ENCODE results near the gene CNTN4. TPM values are rescaled to one million over a fixed set of nuclear protein-coding genes. Genes with fewer than 3 reads are reported as not detected.

Gene CNTN4
- total and polyA plus RNA-seq, 2 donors (not counting 3 experiments of a cell fraction or from before 2014, with no cell fraction given), result not detected

DNA sequence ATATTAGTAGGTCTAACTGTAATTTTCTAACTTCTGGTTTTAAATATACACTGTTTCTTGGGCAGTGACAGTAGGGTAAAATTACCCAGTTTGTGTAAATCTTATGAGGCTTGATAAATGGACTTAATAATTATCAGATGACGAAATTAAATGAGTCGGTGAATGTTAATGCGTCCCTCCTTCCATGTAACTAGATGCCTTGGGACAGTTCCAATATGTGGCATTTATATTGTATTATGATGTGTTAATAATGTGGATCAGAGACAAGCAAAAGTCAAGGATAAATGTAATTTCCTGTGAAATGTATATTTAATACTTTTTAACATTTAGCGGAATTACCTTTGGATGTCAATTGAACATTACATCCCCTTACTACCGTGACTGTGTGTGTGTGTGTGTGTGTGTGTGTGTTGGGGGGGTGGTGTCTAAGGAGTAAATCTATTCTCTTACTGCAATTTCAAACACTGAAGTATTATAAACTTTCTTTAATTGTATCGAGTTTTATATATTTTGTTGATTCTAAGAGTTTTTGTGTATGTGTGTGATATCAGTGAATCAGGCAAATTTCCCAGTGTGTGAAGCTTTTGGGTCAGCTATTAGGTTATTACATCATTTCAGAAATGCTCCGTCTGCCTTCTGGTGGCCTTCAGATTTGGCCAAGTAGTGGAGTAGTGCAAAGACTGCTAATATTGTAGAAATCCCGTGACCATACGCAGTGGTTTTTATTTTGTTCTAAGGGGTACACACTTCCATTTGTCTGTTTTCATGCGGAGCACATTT lies 50.1 kb downstream of the CNTN4 start:
- H2AFZ ChIP-seq (ENCODE audit: low read depth, low read length), result no peak overlapping the region
- no peak for FAIRE-seq
- BruUV-seq (replicated peaks), result no TSS peak

DNA sequence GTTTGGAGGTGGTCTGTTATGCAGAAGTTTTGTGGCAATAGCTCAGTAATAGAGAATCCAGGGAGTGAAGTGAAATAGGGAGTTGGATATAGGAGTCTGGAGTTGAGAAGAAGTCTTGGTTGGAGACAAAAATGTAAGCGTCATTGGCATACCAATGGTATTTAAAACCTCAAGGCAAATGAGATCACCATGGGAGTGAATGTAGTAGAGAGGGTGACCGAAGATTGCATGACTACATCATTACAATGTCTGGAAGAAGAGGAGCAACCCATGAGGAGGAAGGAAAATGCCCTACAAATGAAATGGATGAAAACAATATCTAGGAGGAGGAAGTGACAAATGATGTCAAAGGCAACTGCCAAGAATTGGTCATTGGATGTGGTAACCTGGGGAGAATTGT lies 54.4 kb downstream of the CNTN4 start:
- CTCF ChIA-PET, result no interaction called here

More for the DNA sequence above, 50.1 kb downstream of the CNTN4 start:
- DNase-seq (ENCODE audit: low read depth, low spot score), result no peak
- no peak overlapping the region for H3K27ac ChIP-seq (ENCODE audit: insufficient read depth, low read depth, low read length)
- H3K9ac ChIP-seq (replicated peaks; ENCODE audit: extremely low read depth, insufficient read depth, low read length), result no peak overlapping the region
- no peaks in the 10 kb centered on the region for H3K9me3 ChIP-seq (replicated peaks; ENCODE audit: control insufficient read depth, insufficient read depth, low read length)
- no peaks in the 10 kb centered on the region for H4K20me1 ChIP-seq (replicated peaks; ENCODE audit: control insufficient read depth, extremely low read depth, insufficient read depth, low read length)
- H3K36me3 ChIP-seq (ENCODE audit: control insufficient read depth in 2 of 2, extremely low read depth in 1 of 2, insufficient read depth in 2 of 2, low read length in 2 of 2), result no peaks in the 10 kb centered on the region
- no peak for TF ChIP-seq POLR2AphosphoS5 (IDR thresholded peaks at IDR 0.05; ENCODE audit: insufficient read depth, low read depth, low read length)
- no peaks in the 10 kb centered on the region for H3K27me3 ChIP-seq (ENCODE audit: control insufficient read depth in 2 of 2, insufficient read depth in 2 of 2, low read length in 2 of 2)
- ChIA-PET CTCF (no interaction called here), POLR2A (no interaction called here)
- intact Hi-C loops (cut with micrococcal nuclease) (no loop called here), dilution Hi-C loops (cut with MboI; ENCODE audit: extremely low pct_ligation_motif_present, low sequenced_read_pairs) (no loop called here)
- H3K4me3 ChIP-seq (replicated peaks in 1 of 3; ENCODE audit: insufficient read depth in 1 of 3, low read depth in 1 of 3, low read length in 3 of 3), result no peak overlapping the region
- no peaks in the 10 kb centered on the region for H3K4me1 ChIP-seq (ENCODE audit: control insufficient read depth, extremely low read depth, insufficient read depth, low read length)
- no peak overlapping the region for H3K4me2 ChIP-seq (ENCODE audit: insufficient read depth, low read length)
- H3K9me1 ChIP-seq (replicated peaks; ENCODE audit: control insufficient read depth, extremely low read depth, insufficient read depth, low read length), result no peaks in the 10 kb centered on the region
- H3K79me2 ChIP-seq (ENCODE audit: control insufficient read depth, insufficient read depth, low read length), result no peaks in the 10 kb centered on the region

More for the DNA sequence above, 54.4 kb downstream of the CNTN4 start:
- Histone ChIP-seq H3K9ac (replicated peaks; ENCODE audit: extremely low read depth, insufficient read depth, low read length) (no peak overlapping the region), H3K27ac (ENCODE audit: insufficient read depth, low read depth, low read length) (no peak overlapping the region), H3K27me3 (ENCODE audit: control insufficient read depth in 2 of 2, insufficient read depth in 2 of 2, low read length in 2 of 2) (no peaks in the 10 kb centered on the region), H3K9me3 (replicated peaks; ENCODE audit: control insufficient read depth, insufficient read depth, low read length) (no peaks in the 10 kb centered on the region), H3K36me3 (ENCODE audit: control insufficient read depth in 2 of 2, extremely low read depth in 1 of 2, insufficient read depth in 2 of 2, low read length in 2 of 2) (no peaks in the 10 kb centered on the region), H3K9me1 (replicated peaks; ENCODE audit: control insufficient read depth, extremely low read depth, insufficient read depth, low read length) (no peaks in the 10 kb centered on the region), H3K4me3 (replicated peaks in 1 of 3; ENCODE audit: insufficient read depth in 1 of 3, low read depth in 1 of 3, low read length in 3 of 3) (no peak overlapping the region), H4K20me1 (replicated peaks; ENCODE audit: control insufficient read depth, extremely low read depth, insufficient read depth, low read length) (no peaks in the 10 kb centered on the region), H3K79me2 (ENCODE audit: control insufficient read depth, insufficient read depth, low read length) (no peaks in the 10 kb centered on the region), H3K4me1 (ENCODE audit: control insufficient read depth, extremely low read depth, insufficient read depth, low read length) (no peaks in the 10 kb centered on the region), H2AFZ (ENCODE audit: low read depth, low read length) (no peak overlapping the region), H3K4me2 (ENCODE audit: insufficient read depth, low read length) (no peak overlapping the region)
- dilution Hi-C loops (cut with MboI; ENCODE audit: extremely low pct_ligation_motif_present, low sequenced_read_pairs) (no loop called here), intact Hi-C loops (cut with micrococcal nuclease) (no loop called here)
- no TSS peak for BruUV-seq (replicated peaks)
- POLR2A ChIA-PET, result no interaction called here
- FAIRE-seq, result no peak
- no peak for DNase-seq (ENCODE audit: low read depth, low spot score)
- no peak for TF ChIP-seq POLR2AphosphoS5 (IDR thresholded peaks at IDR 0.05; ENCODE audit: insufficient read depth, low read depth, low read length)
- TF ChIP-seq POLR2A (IDR thresholded peaks at IDR 0.05; ENCODE audit: low read depth, low read length), result no peak
- TF ChIP-seq MYC (IDR thresholded peaks at IDR 0.05; ENCODE audit: low read depth, low read length), result no peak
- TF ChIP-seq FOS (IDR thresholded peaks at IDR 0.05; ENCODE audit: borderline replicate concordance, insufficient read depth, low read length), result no peak
- TF ChIP-seq CTCF (IDR thresholded peaks at IDR 0.05; ENCODE audit: extremely low read depth in 1 of 2, insufficient read depth in 1 of 2, low read depth in 1 of 2, low read length in 2 of 2), result no peak

Data from endothelial cell of umbilical vein (primary cell).